GM19240 (cell line): ENCODE data around the gene LRRFIP1.
A peak's percentile ranks its signal among the peaks of the same experiment; 100 is the strongest.
"Not testable (repeated sequence)": the region's sequence is repeated elsewhere in the genome, so short reads cannot be mapped to it uniquely, and the experiment has no call there.

Source experiments
- DNase-seq: peaks from one replicate; pipeline ENCODE4 v3.0.0; 2011; ENCODE audit warnings: low spot score; ENCODE audit not compliant: insufficient read length

Gene LRRFIP1

GRCh38 chr2:237682856-237683670 lies 55.7 kb downstream of the LRRFIP1 start:
- DNase-seq, result no peak

GRCh38 chr2:237685408-237685807 lies 58.0 kb downstream of the LRRFIP1 start:
- DNase-seq, result no peak

DNA sequence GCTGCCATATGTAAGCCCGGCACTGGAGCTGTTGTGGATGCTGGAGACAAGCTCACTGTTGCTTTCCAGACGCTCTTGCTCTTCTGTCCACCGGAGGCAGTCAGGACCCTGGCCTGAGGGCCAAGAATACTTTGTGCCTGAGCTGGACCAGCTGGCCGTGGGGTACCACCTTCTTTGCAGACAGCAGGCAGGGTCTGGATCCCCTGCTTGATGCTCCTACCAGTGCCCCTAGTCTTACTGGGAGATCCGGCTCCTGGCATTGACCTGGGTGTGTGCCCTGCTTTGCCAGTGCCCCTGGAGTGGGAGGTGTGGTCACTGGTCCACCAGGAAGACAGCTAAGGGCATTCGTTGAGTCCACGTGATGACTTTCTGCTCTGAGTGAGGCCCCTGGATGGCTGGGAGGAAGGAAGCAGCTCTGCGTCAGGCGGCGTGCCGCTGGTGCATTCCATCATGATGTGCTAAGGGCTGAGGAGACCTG lies 59.3 kb downstream of the LRRFIP1 start:
- no peak for DNase-seq

GRCh38 chr2:237688081-237688480 lies 60.7 kb downstream of the LRRFIP1 start:
- DNase-seq, result no peak

DNA sequence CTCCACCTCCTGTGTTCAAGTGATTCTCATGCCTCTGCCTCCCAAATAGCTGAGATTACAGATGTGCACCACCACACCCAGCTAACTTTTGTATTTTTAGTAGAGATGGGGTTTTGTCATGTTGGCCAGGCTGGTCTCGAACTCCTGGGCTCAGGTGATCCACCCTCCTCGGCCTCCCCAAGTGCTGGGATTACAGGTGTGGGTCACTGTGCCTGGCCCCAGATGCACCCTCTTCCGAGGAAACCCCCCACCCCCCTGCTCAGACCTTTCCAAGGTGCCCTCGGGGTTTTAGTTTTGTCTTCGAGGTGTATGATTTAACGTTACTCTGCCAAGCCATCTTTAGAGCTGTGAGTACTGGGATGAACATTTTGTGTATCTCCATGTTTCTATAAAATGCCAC lies 61.2 kb downstream of the LRRFIP1 start:
- DNase-seq, result not testable (repeated sequence)

DNA sequence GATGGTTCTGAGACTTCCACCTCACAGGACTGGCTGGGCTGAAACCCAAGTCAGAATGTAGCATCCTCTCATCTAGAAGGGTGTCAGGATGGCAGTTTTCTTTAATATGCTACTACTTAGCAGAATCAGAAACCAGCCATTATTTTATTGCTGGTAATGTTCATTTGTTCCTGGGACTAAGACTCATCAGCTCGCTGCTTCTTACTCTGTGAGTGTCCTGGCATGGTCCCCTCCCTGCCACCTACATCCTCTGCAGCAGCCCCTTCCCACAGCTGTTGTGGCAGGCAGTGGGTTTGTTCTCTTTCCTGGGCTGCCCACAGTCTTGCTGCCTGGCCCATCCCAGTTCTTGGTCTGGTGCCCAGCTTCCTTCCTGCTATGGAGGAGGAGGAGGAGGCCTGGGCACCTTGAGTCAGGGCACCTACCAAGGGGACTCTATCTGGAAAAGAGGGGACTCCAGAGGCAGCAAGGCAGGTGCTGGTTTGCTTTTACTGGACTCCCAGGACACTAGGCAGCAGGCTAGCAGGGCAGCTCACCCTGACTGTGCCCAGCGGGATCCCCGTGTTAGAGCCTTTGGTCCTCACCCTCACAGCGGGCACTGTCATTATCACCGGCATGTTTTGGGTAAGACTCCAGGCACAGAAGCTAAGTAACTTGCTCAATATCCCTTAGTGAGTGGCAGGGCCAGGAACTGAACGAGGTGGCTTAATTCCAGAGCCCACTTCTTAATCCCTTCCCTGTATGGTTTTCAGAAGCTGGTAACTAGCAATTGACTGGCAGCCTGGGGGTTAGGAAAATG lies 62.1 kb downstream of the LRRFIP1 start:
- DNase-seq, result no peak

DNA sequence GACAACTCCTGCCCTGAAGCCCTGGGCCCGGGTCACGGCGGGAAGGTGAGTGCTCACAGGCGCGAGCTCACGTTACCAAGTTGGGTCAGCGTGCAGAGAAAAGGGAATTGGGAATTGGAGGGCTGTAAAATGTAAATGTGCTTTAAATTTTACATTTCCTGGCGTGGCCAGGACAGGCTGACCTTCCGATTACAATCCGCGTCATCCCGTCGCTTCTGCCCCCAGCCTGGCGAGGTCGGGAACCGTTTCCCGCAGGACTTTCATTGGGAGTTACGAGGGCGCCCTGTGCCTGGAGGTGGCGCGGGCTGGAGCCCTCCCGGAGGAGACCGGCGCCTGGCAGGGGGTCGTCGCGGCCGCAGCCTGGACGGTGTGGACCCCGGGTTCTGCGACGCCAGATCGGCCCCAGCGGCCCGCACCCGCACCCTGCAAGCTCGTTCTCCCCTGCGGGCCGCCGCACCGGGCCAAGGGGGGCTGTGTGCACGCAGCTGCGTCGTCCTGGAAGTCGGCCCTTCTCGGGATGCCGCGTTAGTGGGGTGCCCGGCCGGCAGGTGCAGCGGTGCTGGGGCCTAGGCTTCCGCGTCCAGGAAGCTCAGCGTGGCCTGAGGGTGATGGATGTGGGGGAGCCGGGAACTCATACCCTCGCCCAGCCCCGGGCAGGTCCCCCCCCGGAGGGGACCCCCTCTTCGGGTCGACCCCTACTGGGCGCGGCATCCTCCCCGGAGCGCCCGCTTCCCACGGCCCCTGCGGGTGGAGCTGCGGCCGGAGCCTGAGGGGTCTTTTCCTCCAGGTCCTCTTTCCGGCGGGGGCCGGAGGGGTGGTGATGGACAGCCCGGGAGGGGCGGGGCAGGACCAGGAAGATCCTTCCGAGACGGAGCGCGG lies 63.9 kb downstream of the LRRFIP1 start:
- DNase-seq, result no peak

- DNase-seq, result peak; percentile 38
Observed at GRCh38 chr2:237691908-237692600, 64.7 kb downstream of the LRRFIP1 start.

- DNase-seq, result no peak
Observed at GRCh38 chr2:237692601-237693290, 65.4 kb downstream of the LRRFIP1 start.

DNA sequence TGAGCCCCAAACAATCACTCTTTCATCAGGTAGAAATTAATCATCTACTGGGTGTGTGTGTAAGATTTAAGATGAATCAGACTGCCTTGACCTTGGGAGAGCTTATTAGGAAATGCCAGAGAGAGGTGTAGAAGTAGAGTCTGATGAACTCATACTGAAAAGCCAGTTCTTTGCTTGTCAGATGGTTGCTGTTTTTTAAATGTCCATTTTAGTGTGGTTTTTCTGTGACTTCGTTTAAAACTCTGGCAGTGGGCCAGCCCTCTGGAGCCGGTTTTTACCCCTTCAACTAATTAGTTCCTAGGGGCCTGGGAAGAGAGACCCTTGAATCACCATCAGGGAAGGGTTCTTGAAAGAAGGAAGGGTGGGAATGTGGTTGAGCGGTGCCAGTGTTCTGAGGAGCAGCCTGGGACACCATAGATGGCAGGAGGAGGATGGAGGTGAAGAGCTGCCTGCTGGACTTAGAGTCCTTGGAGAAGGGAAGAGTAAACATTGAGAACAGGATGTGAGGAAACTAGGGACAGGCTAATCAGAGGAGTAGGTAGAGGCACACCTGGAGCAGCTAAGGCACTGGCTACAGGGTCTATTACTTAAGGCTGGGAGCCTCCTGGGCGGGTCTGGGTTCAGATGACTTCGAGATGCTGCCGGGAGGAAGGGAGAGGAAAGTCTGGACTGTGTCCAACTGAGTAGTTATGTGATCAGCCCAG lies 66.1 kb downstream of the LRRFIP1 start:
- no peak for DNase-seq

DNA sequence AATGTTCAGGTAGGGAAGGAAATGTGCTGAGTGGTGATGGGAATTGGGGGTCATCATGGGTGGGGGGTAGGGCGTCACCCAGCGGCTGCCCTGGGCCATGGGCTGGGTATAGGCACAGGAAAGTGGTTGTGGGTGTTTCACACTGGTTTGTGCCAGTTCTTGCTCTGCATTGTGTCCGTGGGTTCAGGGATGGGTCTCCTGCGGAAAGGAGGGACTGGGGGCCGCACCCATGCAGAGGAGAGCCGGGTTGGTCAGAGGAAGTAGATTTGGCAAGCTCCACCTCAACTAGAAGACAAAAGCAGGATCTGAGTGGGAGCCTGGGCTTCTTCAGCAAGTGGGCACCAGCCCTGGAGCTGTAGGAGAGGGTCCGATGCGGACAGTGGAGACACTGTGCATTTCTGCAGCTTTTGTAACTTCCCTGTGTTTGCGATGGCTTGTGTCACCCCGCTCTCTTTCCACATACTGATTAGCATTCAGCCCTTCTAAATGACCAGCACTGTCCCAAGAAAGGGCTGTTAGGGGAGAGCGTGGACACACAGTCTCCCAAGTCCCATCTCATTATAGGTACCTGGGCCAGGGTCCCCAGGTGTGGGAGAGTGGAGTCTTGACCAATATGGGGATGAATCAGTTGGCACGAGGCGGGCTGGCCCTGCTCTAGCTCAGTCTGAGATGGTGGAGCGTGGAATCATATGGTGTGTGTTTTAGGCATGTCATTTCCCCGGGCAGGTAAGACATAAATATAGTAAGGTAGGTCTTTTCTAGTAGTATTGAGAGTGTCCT lies 67.2 kb downstream of the LRRFIP1 start:
- DNase-seq, result no peak

- no peak for DNase-seq
Observed at GRCh38 chr2:237695201-237695780, 67.9 kb downstream of the LRRFIP1 start.

GRCh38 chr2:237696461-237696860 lies 69.1 kb downstream of the LRRFIP1 start:
- no peak for DNase-seq

DNA sequence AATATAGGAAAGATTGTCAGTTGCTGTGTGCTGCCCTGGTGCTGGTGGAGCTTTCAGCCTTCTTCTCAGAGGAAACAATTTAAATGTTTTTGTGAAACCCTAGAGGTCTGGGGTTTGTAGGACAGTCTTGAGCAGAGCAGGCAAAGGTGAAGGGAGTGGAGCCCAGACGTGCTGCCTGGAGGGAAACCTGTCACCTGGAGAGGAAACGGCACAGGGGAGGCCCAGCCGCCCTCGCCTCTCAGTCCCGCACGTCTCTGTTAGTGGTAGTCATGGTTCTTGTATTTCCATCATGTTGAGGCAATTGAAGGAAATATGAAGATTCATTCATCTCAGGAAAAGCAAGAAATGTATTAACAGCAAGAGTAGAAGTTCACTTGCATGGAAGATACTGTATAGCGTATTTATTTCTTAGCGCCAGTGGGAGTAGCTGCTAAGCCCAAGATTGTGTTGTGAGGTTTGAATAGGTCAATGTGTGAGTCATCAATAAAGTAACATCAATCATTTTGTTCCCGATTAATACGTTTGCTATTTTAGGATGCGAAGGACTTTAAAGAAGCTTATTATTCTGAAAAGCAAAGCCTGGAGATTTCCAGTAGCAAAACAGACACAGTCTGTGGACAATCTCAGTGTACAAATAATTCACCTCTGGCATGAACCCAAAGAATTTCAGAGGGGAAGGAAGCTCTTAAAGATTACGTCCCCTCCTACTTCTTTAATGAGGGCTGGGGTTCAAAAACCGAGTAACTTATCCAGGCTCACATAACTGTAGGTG lies 70.4 kb downstream of the LRRFIP1 start:
- DNase-seq, result no peak

DNA sequence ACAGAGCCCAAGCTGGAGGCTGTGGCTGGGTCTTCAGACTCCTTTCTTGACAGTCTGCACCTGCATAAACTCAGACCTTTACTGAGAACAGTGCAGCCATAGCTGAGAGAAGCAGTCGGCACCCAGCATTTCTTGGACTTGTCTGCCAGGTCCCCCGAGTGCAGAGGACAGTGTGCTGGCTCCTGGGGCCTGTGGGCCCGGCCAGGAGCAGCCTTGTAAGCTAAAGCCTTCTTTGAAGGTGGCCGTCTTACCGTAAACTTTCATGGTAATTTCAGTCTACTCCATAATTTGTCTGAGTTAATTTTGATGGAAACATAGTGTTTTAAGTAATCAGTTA lies 70.9 kb downstream of the LRRFIP1 start:
- no peak for DNase-seq

DNA sequence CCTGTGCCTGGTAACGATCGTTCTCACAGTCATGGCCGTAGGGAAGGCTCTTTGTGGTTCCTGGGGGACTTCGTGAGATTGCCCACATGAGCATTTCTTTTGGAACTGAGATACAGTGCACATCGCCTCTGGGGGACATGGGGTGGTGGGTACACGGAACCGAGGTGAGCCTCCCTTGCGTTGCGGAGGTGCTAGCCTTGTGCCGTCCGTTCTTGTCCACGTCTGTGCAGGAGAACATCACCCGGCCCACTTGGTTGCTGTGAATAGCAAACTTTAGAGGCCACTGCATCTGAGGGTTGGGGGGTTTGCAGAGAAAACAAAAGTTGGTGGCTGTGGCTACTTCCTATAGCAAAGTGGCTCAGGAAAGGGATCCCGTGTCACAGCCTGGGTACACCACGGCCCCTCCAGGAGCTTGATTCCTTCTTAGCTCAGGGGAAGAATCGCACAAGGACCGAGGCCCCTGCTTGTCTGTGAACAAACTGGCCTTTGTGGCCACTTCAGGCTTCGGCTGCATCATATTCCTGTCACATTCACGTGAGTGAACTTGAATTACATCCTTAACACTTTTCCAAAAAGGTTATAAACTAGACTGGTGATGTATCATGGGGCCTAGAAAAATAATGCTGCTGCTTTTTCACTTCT lies 72.6 kb downstream of the LRRFIP1 start:
- DNase-seq, result no peak

- no peak for DNase-seq
Observed at GRCh38 chr2:237700512-237701032, 73.2 kb downstream of the LRRFIP1 start.
